A549 (cell line): ENCODE results near the gene ABHD1. TPM values are rescaled to one million over a fixed set of nuclear protein-coding genes. Genes with fewer than 3 reads are reported as not detected.
"Not testable (repeated sequence)": the region's sequence is repeated elsewhere in the genome, so short reads cannot be mapped to it uniquely, and the experiment has no call there.

ENCODE experiments used
- ATAC-seq, 2 experiments: fragments of 200-7000 bp in 1 of 2; fragments of >200 bp in 1 of 2; cut with Nextera tagmentation in 1 of 2; cut with Tn5 transposase in 1 of 2; 3 replicates each; pipeline versions ENCODE4 v1.8.0 to v1.9.1; 2018 to 2020; ENCODE audit warnings: mild to moderate bottlenecking in 1 of 2, moderate library complexity in 1 of 2
- CTCF ChIA-PET: fragments of 300-600 bp; sonication (Branson Sonifier 250); formaldehyde crosslinking; extraction: SDS; loops from one replicate; lab custom pipeline; 2021; ENCODE audit warnings: antibody characterized with exemption, inconsistent platforms; lab: Yijun Ruan, JAX
- POLR2A ChIA-PET: fragments of 350-600 bp; formaldehyde crosslinking; extraction: SDS; loops from one replicate; lab custom pipeline; 2021; ENCODE audit warnings: antibody characterized with exemption, inconsistent platforms; lab: Yijun Ruan, JAX
- DNase-seq, 2 experiments: peaks; one replicate each; pipeline versions ENCODE4 v3.0.0 to v3.0.0-alpha.2; 2011 to 2016; ENCODE audit warnings: low read depth in 1 of 2, low spot score in 1 of 2
- FAIRE-seq: peaks from 2 replicates; lab custom pipeline; 2011; peaks lifted over from hg19 to GRCh38; lab: Jason Lieb, UNC
- H3K27ac ChIP-seq, 2 experiments: fragments of >200 bp; sonication (Bioruptor Twin); formaldehyde crosslinking; 3 replicates each; pipeline ENCODE4 v1.5.1; 2016 to 2017
- H3K4me1 ChIP-seq: fragments of >200 bp; sonication (Bioruptor Twin); formaldehyde crosslinking; 3 replicates; pipeline ENCODE4 v1.6.1; 2016
- H3K4me2 ChIP-seq: fragments of >200 bp; sonication (Bioruptor Twin); formaldehyde crosslinking; 3 replicates; pipeline ENCODE4 v1.6.1; 2016
- H3K4me3 ChIP-seq: fragments of >200 bp; sonication (Bioruptor Twin); formaldehyde crosslinking; 3 replicates; pipeline ENCODE4 v1.5.1; 2016
- H3K9me3 ChIP-seq: fragments of >200 bp; sonication (Bioruptor Twin); formaldehyde crosslinking; 3 replicates; pipeline ENCODE4 v1.6.1; 2016
- CHD2 ChIP-seq: fragments of 150-350 bp; IDR thresholded peaks from 2 replicates; pipeline ENCODE4 v1.6.1; 2014; ENCODE audit warnings: low read length; ENCODE audit not compliant: partially characterized antibody
- CHD4 ChIP-seq: fragments of 200-600 bp; sonication (generic); IDR thresholded peaks from 2 replicates; pipeline ENCODE4 v1.6.1; 2016; ENCODE audit warnings: antibody characterized with exemption, mild to moderate bottlenecking, borderline replicate concordance
- E2F6 ChIP-seq: IDR thresholded peaks from 2 replicates; pipeline ENCODE4 v1.6.1; 2012; ENCODE audit warnings: low read depth, borderline replicate concordance
- EHF ChIP-seq: fragments of 250-450 bp; sonication (Bioruptor Pico); IDR thresholded peaks from 2 replicates; pipeline ENCODE4 v1.5.0; 2020; ENCODE audit warnings: mild to moderate bottlenecking
- ELK1 ChIP-seq: fragments of 150-350 bp; IDR thresholded peaks from 2 replicates; pipeline ENCODE4 v1.6.1; 2014; ENCODE audit warnings: low read depth, mild to moderate bottlenecking, low read length
- HDAC2 ChIP-seq: fragments of 200-600 bp; sonication (generic); IDR thresholded peaks from 2 replicates; pipeline ENCODE4 v1.6.1; 2016
- HES2 ChIP-seq: fragments of >200 bp; sonication (Bioruptor Twin); formaldehyde crosslinking; IDR thresholded peaks from 2 replicates; pipeline ENCODE4 v1.6.1; 2016
- HEYL ChIP-seq: fragments of 250-450 bp; sonication (Bioruptor Pico); IDR thresholded peaks from 2 replicates; pipeline ENCODE4 v1.8.0; 2021; ENCODE audit warnings: mild to moderate bottlenecking, moderate library complexity
- HOXB13 ChIP-seq: fragments of 250-450 bp; sonication (Bioruptor Pico); IDR thresholded peaks from 2 replicates; pipeline ENCODE4 v1.5.0; 2020; ENCODE audit warnings: low read depth, mild to moderate bottlenecking, moderate library complexity
- KDM1A ChIP-seq: fragments of 200-600 bp; sonication (generic); IDR thresholded peaks from 2 replicates; pipeline ENCODE4 v1.6.1; 2016; ENCODE audit warnings: low read depth, mild to moderate bottlenecking
- MAX ChIP-seq: IDR thresholded peaks from 2 replicates; pipeline ENCODE4 v1.6.1; 2012
- MAZ ChIP-seq: fragments of 150-350 bp; IDR thresholded peaks from 2 replicates; pipeline ENCODE4 v1.6.1; 2014; ENCODE audit warnings: antibody characterized with exemption, low read depth, low read length, borderline replicate concordance
- MYC ChIP-seq: IDR thresholded peaks from 2 replicates; pipeline ENCODE4 v1.6.1; 2012; ENCODE audit warnings: mild to moderate bottlenecking, inconsistent platforms, low read length, improper control_type of control experiment, borderline replicate concordance
- NFE2L2 ChIP-seq: fragments of 150-350 bp; conservative IDR thresholded peaks from 2 replicates; pipeline ENCODE4 v1.6.1; 2014; ENCODE audit warnings: low read length
- PBX3 ChIP-seq: IDR thresholded peaks from 2 replicates; pipeline ENCODE4 v1.6.1; 2012
- PHF8 ChIP-seq: fragments of 200-600 bp; sonication (generic); IDR thresholded peaks from 2 replicates; pipeline ENCODE4 v1.6.1; 2016; ENCODE audit warnings: low read depth, mild to moderate bottlenecking, antibody characterized with exemption, moderate library complexity, borderline replicate concordance
- POLR2A ChIP-seq: IDR thresholded peaks from 2 replicates; pipeline ENCODE4 v1.6.1; 2012; ENCODE audit warnings: mild to moderate bottlenecking, low read length
- RAD21 ChIP-seq, 2 experiments: fragments of >200 bp in 1 of 2; sonication (Bioruptor Twin) in 1 of 2; formaldehyde crosslinking in 1 of 2; IDR thresholded peaks in 1 of 2; conservative IDR thresholded peaks in 1 of 2; 2 replicates in 1 of 2; 3 replicates in 1 of 2; pipeline ENCODE4 v1.6.1; 2012 to 2018; ENCODE audit warnings: inconsistent platforms in 1 of 2
- RARB ChIP-seq: fragments of 250-450 bp; sonication (Bioruptor Pico); IDR thresholded peaks from 2 replicates; pipeline ENCODE4 v1.8.0; 2021; ENCODE audit warnings: mild to moderate bottlenecking, moderate library complexity
- SMC3 ChIP-seq: fragments of >200 bp; sonication (Bioruptor Twin); formaldehyde crosslinking; IDR thresholded peaks from 3 replicates; pipeline ENCODE4 v1.6.1; 2018; ENCODE audit warnings: inconsistent platforms
- USF2 ChIP-seq: fragments of 450-650 bp; IDR thresholded peaks from 2 replicates; pipeline ENCODE4 v1.6.1; 2014; ENCODE audit warnings: antibody characterized with exemption
- WGBS: methylation state at CpG from one replicate; pipeline ENCODE4 v1.1.6; 2017; ENCODE audit errors: missing lambda C conversion rate; 5-methylcytosine and 5-hydroxymethylcytosine counted together
- polyA plus RNA-seq, 4 experiments: library from polyadenylated mRNA; depleted of rRNA in 3 of 4; stranded (reverse); fragments of >200 nt; fragmentation: RNase III in 1 of 4; extraction: RNeasy Plus Mini Kit Qiagen cat#74134 plus additional on column Dnase treatment in 1 of 4; gene quantifications; 2 replicates in 3 of 4; 3 replicates in 1 of 4; pipeline ENCODE4 v1.2.3, GENCODE V29; 2011 to 2017

Gene ABHD1
- polyA plus RNA-seq, 2 of the 4 experiments (the other 2 are of a cell fraction) = 0.96 to 1.9 TPM

GRCh38 chr2:27118525-27119329, 4.9 kb upstream of the ABHD1 start, which contains the start of gene CGREF1 (continued):
- TF ChIP-seq PBX3 (no peak), MAZ (no peak), EHF (no peak), HOXB13 (CRISPR knock-in tag) (no peak), RAD21 (conservative IDR thresholded peaks at IDR 0.05 in 1 of 2, IDR thresholded peaks at IDR 0.05 in 1 of 2) (no peak), KDM1A (no peak), POLR2A (peak; percentile 30; the same call in 1 of the 2 replicates), E2F6 (0 out of 2 replicates have a peak, but pooled peaks have one; percentile 3), NFE2L2 (no peak)

GRCh38 chr2:27119330-27119670, 4.3 kb upstream of the ABHD1 start:
- ATAC-seq, FAIRE-seq, POLR2A ChIA-PET: not testable (repeated sequence)

GRCh38 chr2:27121906-27122305, 1.7 kb upstream of the ABHD1 start:
- Histone ChIP-seq H3K9me3 (no peaks in the 10 kb centered on the region), H3K4me3 (no peak overlapping the region), H3K4me2 (no peak overlapping the region), H3K27ac (no peak overlapping the region), H3K4me1 (peaks cover 8% of the 10 kb centered on the region; the same call in 1 of the 3 replicates)
- FAIRE-seq = no peak
- no peak for DNase-seq
- TF ChIP-seq RARB (CRISPR knock-in tag) (no peak), SMC3 (no peak), ELK1 (no peak), HES2 (no peak), USF2 (no peak), NFE2L2 (no peak), MAX (no peak), PHF8 (no peak), CHD4 (no peak), CHD2 (no peak), HDAC2 (no peak), MYC (no peak), HEYL (CRISPR knock-in tag) (no peak), PBX3 (no peak)
- no peak for ATAC-seq
- WGBS = 88% methylated on average over 2 of the region's 2 CpGs
- ChIA-PET POLR2A (no interaction called here), CTCF (no interaction called here)

More at GRCh38 chr2:27119330-27119670, 4.3 kb upstream of the ABHD1 start:
- H3K4me1 ChIP-seq, DNase-seq, H3K9me3 ChIP-seq: not testable (repeated sequence)
- Histone ChIP-seq H3K4me3 (peak overlapping the region; percentile 56), H3K4me2 (peak overlapping the region; percentile 86), H3K27ac (peak overlapping the region in 1 of 2 experiments; percentile 88; a peak in 3 of 6 replicates)
- CTCF ChIA-PET = interaction anchor here (2.1 to 3.4 kb wide), 2 partner anchors 12 to 146 kb away, joined by 5 to 14 read pairs; no protein-coding TSS in a partner anchor
- WGBS = 92% methylated on average over 8 of the region's 8 CpGs
